ENCODE measurements around the gene FAM20C. TPM values are rescaled to one million over a fixed set of nuclear protein-coding genes. Genes with fewer than 3 reads are reported as not detected.

The FAM20C gene
- total RNA-seq, 1 donor from 2014 or later = 1.3 TPM

DNA sequence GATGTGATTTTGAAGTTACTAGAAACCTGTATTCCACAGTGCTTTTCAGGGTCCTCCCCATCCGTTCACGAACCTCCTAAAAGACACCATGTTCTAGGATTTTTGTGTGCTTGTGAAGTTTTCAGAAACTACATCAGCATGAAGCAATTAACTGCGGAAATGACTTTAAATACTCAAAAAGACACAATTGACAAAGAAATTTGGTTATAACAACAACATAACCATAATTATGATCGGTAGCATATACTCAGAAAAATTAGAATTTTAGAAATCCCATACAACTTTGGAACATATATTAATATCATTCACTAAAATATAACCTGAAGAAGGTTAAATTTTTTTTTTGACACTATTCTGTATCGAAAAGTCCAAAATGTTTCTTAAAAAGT lies 43.8 kb upstream of the FAM20C start:
- FAIRE-seq = no peak
- peak overlapping the region; percentile 65 for H3K4me3 ChIP-seq (ENCODE audit: low read depth, low read length)

DNA sequence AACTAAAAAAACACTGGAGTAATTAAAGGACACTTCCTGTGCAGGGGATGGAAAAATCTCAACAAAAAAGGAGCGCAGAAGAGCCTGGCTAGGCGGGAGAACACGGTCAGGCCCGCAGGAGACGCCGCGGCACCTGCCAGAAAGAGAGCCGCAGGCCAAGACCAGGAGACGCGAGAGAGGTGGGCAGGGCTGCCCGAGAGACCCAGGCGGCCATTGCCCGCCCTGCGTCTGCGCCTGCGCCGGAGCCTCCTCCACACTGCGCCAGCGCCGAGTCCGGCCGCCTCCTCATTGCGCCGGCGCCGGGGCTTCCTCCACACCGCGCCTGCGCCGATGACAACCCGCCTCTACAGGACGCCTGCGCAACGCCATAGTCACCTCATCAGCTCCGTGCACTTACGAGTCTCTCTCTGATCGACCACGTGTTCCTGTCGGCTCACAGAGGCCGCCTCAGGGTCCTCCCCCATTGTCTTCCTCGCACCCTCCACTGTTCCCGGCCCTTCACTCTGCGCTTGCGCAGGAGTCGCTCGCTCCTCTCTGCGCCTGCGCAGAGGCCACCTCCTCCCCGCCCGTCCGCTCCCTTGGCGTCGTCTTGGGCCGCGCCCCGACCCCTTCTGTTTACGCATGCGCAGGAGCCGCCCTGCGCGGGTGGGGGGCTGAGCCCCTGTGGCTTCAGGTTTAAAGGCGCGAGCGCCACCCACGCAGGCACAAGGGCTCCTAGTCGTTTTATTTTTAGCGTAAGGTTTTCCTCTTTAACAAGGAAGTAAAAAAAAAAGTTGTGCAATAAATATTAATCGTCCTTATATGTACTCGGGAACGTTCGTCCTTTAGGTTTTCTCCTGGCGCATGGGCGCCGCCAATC lies 43.2 kb upstream of the FAM20C start:
- FAIRE-seq (no peak), DNase-seq (ENCODE audit: low read depth) (peak; percentile 96)
- H3K27me3 ChIP-seq (ENCODE audit: control insufficient read depth, insufficient read depth, low read length) = no peaks in the 10 kb centered on the region
- peak overlapping the region; percentile 65 for H3K4me3 ChIP-seq (ENCODE audit: low read depth, low read length)
- TF ChIP-seq, protein P1, sequence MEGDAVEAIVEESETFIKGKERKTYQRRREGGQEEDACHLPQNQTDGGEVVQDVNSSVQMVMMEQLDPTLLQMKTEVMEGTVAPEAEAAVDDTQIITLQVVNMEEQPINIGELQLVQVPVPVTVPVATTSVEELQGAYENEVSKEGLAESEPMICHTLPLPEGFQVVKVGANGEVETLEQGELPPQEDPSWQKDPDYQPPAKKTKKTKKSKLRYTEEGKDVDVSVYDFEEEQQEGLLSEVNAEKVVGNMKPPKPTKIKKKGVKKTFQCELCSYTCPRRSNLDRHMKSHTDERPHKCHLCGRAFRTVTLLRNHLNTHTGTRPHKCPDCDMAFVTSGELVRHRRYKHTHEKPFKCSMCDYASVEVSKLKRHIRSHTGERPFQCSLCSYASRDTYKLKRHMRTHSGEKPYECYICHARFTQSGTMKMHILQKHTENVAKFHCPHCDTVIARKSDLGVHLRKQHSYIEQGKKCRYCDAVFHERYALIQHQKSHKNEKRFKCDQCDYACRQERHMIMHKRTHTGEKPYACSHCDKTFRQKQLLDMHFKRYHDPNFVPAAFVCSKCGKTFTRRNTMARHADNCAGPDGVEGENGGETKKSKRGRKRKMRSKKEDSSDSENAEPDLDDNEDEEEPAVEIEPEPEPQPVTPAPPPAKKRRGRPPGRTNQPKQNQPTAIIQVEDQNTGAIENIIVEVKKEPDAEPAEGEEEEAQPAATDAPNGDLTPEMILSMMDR (IDR thresholded peaks at IDR 0.05; ENCODE audit: insufficient read depth, low read length, severe bottlenecking) = no peak
- no peaks in the 10 kb centered on the region for H3K36me3 ChIP-seq (ENCODE audit: control insufficient read depth, insufficient read depth, low read length)

More for the DNA sequence above, 43.8 kb upstream of the FAM20C start:
- TF ChIP-seq, protein P1 (IDR thresholded peaks at IDR 0.05; ENCODE audit: insufficient read depth, low read length, severe bottlenecking) = no peak
- Histone ChIP-seq H3K27me3 (ENCODE audit: control insufficient read depth, insufficient read depth, low read length) (no peaks in the 10 kb centered on the region), H3K36me3 (ENCODE audit: control insufficient read depth, insufficient read depth, low read length) (no peaks in the 10 kb centered on the region)
- no peak for DNase-seq (ENCODE audit: low read depth)

GRCh38 chr7:149791-150636 lies 42.4 kb upstream of the FAM20C start:
- H3K36me3 ChIP-seq (ENCODE audit: control insufficient read depth, insufficient read depth, low read length) = no peaks in the 10 kb centered on the region
- H3K4me3 ChIP-seq (ENCODE audit: low read depth, low read length) = peak overlapping the region; percentile 65
- TF ChIP-seq, protein P1 (IDR thresholded peaks at IDR 0.05; ENCODE audit: insufficient read depth, low read length, severe bottlenecking) = no peak
- H3K27me3 ChIP-seq (ENCODE audit: control insufficient read depth, insufficient read depth, low read length) = no peaks in the 10 kb centered on the region
- DNase-seq (ENCODE audit: low read depth) = peak; percentile 2
- no peak for FAIRE-seq

DNA sequence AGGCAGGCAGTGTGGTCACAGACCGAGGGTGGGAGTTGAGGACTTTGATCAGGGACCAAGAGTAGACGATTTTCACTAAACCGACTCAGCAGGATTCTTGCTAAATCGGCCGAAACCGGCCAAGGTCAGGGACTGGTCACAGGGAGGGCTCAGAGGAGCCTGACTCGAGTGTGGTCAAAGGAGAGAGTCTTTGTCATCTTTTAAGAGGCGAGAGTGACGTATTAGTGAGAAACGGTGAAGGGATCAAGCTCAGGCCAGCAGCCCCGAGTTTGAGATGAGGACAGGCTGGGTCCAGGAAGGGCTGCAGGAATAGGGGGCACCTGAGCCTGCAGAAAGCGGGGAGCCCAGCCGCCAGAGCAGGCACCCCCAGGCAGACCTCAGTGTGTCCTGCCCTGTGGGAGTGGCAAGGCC lies 41.6 kb upstream of the FAM20C start:
- FAIRE-seq (no peak), DNase-seq (ENCODE audit: low read depth) (no peak)
- no peaks in the 10 kb centered on the region for H3K36me3 ChIP-seq (ENCODE audit: control insufficient read depth, insufficient read depth, low read length)
- H3K27me3 ChIP-seq (ENCODE audit: control insufficient read depth, insufficient read depth, low read length) = no peaks in the 10 kb centered on the region
- no peak overlapping the region for H3K4me3 ChIP-seq (ENCODE audit: low read depth, low read length)
- TF ChIP-seq, protein P1 (IDR thresholded peaks at IDR 0.05; ENCODE audit: insufficient read depth, low read length, severe bottlenecking) = no peak

DNA sequence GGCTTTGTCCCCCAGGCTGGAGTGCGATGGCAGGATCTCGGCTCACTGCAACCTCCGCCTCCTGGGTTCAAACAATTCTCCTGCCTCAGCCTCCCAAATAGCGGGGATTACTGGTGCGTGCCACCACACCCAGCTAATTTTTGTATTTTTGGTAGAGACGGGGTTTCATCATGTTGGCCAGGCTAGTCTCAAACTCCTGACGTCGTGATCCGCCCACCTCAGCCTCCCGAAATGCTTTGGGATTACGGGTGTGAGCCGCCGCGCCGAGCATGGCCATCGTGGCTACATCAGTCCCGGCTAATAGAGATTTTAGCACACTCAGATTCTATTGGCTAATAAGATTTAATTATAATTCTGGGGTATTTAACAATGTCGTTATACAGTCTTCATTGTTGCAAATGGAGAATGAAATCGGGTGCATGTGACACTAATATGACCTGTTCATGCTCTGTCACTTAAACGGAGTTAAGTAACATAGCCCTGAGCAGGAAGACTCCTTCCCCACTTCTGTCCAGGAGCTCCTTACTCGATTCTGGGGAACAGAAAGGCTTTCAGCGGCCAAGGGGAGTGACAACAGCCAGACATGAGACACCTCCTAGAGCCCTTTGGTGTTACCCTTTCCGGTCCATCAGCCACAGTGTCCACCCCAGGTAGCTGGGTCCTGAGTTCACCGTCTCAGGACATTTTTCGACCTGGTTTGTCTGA lies 40.9 kb upstream of the FAM20C start:
- H3K36me3 ChIP-seq (ENCODE audit: control insufficient read depth, insufficient read depth, low read length) = no peaks in the 10 kb centered on the region
- H3K4me3 ChIP-seq (ENCODE audit: low read depth, low read length) = no peak overlapping the region
- DNase-seq (ENCODE audit: low read depth) (no peak), FAIRE-seq (no peak)
- TF ChIP-seq, protein P1 (IDR thresholded peaks at IDR 0.05; ENCODE audit: insufficient read depth, low read length, severe bottlenecking) = no peak
- H3K27me3 ChIP-seq (ENCODE audit: control insufficient read depth, insufficient read depth, low read length) = no peaks in the 10 kb centered on the region
